Breast epithelium (tissue), 3 donors: ENCODE data around the gene GPC6.

ENCODE experiments used
- CTCF ChIP-seq, 3 donors: fragments of 450-650 bp; IDR thresholded peaks; one replicate each; pipeline ENCODE4 v1.5.1; 2016 to 2017; ENCODE audit warnings: antibody characterized with exemption in 3 of 3, mild to moderate bottlenecking in 3 of 3, moderate library complexity in 3 of 3
- POLR2AphosphoS5 ChIP-seq, 3 donors: sonication (generic); formaldehyde crosslinking; IDR thresholded peaks; one replicate each; pipeline ENCODE4 v1.6.1; 2017; ENCODE audit warnings: antibody characterized with exemption in 3 of 3

DNA sequence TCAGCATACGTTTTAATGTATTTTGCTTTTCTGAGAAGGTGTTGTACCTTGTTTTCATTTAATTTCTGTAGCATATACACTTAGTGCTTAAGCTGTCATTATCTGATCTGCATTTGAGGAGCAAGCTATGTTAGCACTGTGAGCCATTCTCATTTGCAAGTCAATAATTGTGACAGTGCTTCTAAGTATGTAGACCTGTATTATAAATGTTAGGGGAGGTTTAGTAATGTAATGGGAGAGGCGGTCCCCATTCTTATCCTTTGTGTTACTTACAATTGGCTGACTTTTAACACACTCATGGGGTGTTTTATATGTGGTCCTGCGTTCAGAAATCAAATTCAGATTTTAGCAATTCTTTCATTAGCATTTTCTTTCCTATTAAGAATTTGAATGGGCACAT is 90.2 kb downstream of the GPC6 start:
- TF ChIP-seq POLR2AphosphoS5 (IDR thresholded peaks at IDR 0.05) (no peak), CTCF (IDR thresholded peaks at IDR 0.05) (no peak)
